Activated CD8-positive, alpha-beta memory T cell treated with anti-CD3 and anti-CD28 coated beads for 48 hours (primary cell): ENCODE measurements around the gene OR10AD1.
"Not testable (repeated sequence)": the region's sequence is repeated elsewhere in the genome, so short reads cannot be mapped to it uniquely, and the experiment has no call there.

ENCODE experiments used
- DNase-seq, 3 experiments: peaks; one replicate each; pipeline ENCODE4 v3.0.0-alpha.2; 2020; ENCODE audit warnings: low read depth in 2 of 3, low spot score in 2 of 3

The OR10AD1 gene, protein sequence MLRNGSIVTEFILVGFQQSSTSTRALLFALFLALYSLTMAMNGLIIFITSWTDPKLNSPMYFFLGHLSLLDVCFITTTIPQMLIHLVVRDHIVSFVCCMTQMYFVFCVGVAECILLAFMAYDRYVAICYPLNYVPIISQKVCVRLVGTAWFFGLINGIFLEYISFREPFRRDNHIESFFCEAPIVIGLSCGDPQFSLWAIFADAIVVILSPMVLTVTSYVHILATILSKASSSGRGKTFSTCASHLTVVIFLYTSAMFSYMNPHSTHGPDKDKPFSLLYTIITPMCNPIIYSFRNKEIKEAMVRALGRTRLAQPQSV

DNA sequence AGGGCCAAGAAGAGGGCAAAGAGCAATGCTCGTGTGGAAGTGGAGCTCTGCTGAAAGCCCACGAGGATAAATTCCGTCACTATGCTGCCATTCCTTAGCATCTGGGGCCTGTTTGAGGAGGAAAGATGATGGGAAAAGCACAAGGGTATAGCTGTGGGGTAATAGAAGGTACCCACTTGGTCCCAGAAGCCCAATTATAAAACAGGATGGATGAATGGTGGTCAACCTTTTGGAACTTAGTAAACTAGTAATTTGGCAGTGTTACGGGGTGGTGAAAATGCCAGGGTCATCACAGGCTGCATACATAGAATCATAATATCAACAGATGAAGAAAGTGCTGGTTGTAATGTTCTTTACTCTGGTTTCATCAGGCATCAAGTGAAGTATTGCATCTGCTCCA, at the start of gene OR10AD1:
TSS of gene OR10AD1 (minus strand) at position 101 of the 400 bp plus-strand sequence. CDS start at position 101, 0 bp downstream.
- DNase-seq: no peak

DNA sequence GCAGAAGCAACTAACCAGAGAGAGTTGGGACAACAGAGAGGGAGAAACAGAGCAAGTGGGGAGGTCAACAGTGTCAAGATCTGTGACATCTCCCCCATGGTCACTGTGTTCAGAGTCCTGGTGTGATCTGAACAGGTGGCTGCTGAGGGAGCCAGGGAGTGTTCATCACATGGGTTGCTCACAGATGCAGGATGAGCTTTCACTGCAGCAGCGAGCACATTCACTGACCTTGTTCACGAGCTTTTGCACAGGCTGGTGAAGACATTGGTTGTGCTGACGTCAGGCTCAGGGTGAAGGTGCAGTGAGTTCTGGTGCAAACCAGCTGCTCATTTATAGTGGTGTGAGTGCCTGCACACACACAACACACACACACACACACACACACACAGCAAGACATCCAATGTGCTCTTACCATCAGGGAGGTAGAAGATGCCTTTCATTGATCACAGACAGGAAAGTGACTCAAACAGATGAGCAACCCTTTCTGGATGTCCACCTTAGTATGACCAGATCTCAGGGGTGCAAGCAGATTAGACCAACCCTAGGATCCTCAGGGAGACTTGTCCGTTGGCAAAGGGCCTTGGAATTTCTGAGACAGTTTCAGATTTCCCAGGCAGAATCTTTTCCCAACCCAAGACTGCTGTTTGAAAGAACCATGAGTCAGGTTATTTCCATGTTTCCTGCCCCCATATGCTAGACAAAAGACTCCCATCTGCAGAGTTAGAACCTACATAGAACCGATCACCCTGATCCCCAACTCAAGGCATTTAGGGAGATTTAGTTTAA, 44.3 kb upstream of the OR10AD1 start:
- no peak for DNase-seq

DNA sequence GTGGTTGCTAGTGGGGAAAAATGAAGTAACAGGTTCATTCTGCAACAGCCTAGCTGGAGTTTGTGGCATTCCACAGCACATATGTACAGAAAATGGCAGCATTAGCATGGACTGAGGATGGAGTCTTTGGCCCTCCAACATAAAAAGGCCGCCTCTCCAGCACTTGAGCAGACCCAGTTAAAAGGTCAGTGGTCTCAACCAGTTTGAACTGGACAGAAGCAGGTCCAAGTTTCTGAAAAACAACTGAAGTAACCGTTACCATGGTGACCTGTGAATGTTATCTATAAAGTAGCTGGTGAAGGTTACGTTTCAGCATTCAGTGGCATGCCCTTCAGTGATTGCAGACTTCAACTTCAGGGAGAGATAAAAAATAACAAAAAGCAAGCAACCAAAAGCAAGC, 34.1 kb upstream of the OR10AD1 start:
- no peak for DNase-seq

DNA sequence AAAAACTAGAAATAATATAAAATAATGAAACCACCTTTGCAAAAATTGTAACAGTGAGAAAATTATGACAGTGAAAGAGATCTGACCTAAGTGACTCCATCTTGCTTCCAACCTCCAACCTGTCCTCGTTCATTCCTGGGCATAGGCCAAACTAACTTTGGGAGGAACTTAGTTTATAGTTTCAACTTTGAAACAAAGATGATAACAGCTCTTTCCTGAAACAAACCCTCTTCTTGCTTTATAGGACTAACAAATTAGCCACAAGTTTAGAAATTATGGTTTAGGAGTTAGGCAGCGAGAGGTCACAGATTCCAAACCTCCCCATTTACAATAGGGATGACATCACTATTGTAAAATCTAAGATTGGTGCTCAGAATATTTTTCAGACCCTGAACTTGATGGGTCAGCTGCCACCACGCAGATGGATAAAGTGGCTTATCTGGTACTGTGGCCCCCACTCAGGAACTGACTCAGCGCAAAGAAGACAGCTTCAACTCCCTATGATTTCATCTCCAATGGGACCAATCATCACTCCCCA, 32.8 kb upstream of the OR10AD1 start:
- no peak for DNase-seq

DNA sequence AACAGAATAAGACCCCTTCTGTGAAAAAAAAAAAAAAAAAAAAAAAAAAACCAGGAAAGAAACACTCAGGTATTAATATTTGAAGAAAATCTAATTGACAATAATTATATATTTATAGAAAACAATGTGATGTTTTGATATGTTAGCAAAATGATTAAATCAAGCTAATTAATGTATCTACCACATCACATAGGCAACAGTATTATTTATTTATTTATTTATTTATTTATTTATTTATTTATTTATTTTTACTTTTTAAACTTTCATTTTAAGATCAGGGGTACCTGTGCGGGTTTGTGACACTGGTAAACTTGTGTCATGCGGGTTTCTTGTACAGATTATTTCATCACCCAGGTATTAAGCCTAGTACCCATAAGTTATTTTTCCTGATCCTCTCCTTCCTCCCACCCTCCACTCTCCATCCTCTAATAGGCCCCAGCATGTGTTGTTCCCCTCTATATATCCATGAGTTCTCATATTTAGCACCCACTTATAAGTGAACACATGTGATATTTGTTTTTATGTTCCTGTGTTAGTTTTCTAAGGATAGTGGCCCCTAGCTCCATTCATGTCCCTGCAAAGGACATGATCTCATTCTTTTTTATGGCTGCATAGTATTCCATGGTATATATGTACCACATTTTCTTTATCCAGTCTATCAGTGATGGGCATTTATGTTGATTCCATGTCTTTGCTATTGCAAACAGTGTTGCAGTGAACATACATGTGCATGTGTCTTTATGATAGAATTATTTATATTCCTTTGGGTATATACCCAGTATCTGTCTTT, 28.3 kb upstream of the OR10AD1 start:
- not testable (repeated sequence) for DNase-seq

DNA sequence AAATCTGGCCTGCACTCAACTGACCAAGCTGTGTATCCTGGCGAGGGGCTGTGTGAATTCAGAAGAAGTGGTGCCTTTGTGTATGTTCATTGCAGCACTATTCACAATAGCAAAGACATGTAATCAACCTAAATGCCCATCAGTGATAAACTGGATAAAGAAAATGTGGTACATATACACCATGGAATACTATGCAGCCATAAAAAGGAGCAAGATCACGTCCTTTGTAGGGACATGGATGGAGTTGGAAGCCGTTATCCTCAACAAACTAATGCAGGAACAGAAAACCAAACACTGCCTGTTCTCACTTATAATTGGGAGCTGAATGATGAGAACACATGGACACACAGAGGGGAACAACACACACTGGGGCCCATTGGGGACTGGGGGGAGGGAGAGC, 21.4 kb upstream of the OR10AD1 start:
- DNase-seq: not testable (repeated sequence)

DNA sequence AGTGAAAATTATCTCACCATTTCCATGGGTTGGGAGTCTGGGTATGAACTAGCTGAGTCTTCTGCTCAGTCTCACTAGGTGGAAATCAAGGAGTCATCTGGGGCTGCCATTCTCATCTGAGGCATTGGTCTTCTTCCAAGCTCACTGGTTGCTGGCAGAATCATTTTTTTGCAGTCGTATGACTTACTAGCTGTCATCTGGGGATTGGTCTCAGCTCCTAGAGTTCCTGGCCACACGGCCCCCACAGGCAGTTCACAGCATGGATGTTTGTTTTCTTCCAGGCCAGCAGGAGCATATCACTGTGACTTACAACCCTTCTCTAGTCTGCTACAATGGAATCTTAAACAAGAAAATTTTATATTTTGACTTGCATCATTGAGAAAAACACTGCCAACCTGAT, 18.6 kb upstream of the OR10AD1 start:
- DNase-seq: no peak

DNA sequence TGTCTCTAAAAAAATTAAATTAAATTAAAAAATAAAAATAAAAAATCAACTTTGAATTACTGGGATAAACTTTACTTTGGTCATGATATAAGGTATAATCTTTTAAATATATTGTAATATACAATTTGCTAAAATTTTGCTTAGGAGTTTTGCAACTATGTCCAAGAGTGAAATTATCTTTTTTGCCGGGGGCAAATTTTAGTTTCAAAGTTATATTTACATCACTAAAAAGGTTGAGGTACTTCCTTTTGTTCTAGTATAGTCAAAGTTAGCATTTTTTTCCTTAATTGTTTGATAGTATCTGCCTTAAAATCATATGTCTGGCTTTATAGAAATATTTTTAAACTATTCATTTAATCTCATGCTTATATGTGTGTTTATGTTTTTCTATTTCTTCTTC, 17.6 kb upstream of the OR10AD1 start:
- DNase-seq: no peak

DNA sequence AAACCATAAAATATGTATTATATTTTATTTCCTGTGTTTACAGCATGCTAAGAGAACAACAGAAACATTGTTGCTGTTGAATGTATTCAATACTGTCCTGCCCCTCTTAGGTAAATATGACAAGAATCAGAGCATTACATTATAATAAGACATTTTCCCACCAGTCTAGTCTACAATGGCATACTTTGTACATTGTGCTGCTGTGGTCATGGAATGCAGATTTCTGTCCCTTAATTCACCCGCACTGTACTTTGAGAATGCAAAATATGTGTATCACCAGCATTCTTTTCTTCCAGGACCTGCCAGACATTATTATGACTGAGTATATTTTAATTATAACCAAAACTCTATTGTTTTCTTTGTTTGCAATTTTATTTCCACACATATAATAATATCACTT, 16.5 kb upstream of the OR10AD1 start:
- DNase-seq: no peak

DNA sequence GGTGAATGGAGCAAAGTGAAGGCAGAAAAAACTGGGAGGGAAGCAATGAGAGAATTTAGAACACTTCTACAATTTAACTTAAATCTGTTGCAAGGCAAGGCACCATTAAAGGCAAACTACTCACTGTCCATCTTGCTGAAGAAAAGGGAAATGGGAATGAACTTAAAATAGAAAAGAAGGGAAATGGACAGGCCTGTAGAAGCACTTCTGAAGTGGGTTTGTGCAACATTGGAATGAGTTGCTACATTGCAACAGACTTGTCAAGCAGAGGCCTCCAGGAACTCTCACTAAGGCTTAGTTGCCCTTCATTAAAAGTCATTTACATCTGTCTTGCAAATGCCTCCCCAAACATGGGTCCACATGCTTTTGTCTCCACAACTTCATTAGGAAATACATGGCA, 13.7 kb upstream of the OR10AD1 start:
- DNase-seq: no peak

DNA sequence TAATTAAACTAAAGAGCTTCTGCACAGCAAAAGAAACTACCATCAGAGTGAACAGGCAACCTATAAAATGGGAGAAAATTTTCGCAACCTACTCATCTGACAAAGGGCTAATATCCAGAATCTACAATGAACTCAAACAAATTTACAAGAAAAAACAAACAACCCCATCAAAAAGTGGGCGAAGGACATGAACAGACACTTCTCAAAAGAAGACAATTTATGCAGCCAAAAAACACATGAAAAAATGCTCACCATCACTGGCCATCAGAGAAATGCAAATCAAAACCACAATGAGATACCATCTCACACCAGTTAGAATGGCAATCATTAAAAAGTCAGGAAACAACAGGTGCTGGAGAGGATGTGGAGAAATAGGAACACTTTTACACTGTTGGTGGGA, 6.4 kb upstream of the OR10AD1 start:
- DNase-seq: not testable (repeated sequence)

DNA sequence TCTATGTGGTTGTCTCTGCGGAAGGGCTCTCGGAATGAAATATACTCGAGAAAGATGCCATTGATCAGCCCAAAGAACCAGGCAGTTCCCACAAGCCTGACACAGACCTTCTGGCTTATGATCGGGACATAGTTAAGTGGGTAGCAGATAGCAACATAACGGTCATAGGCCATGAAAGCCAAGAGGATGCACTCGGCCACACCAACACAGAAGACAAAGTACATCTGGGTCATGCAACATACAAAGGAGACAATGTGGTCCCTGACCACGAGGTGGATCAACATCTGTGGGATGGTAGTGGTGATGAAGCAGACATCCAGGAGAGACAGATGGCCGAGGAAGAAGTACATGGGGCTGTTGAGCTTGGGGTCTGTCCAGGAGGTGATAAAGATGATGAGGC, 326 bp downstream of the OR10AD1 start:
- DNase-seq: no peak

DNA sequence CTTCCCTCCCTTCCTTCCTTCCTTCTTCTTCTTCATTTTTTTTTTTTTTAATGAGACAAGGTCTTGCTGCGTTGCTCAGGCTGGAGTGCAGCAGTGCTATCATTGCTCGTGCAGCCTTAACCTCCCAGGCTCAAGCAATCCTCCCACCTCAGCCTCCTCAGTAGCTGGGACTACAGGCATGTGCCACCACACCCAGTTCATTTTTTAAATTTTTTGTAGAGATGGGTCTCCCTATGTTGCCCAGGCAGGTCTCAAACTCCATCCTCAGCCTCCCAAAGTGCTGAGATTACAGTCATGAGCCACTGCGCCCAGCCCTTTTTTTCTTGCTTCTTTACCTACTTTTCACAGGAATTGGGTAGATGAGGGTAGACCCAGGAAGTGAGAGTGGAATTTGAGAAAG, 1.6 kb downstream of the OR10AD1 start:
- no peak for DNase-seq

DNA sequence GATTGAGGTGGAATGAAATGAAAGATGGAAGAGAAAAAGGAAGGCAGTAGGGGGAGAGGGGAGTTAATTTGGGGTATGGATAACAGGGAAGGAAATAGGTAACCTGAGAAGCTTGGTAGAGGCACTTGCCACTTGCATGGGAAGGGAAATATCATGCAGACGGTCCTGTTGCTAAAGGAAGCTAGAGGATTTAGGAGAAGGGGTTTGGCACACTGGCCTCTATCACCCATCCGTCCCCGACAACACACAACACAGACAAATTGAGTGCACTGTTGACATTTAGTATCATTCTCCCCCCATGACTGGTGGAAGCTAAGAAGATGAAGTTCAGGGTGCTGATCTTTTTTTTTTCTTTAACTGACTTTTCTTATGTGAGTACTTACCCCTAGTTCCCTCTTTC, 2.0 kb downstream of the OR10AD1 start:
- no peak for DNase-seq

DNA sequence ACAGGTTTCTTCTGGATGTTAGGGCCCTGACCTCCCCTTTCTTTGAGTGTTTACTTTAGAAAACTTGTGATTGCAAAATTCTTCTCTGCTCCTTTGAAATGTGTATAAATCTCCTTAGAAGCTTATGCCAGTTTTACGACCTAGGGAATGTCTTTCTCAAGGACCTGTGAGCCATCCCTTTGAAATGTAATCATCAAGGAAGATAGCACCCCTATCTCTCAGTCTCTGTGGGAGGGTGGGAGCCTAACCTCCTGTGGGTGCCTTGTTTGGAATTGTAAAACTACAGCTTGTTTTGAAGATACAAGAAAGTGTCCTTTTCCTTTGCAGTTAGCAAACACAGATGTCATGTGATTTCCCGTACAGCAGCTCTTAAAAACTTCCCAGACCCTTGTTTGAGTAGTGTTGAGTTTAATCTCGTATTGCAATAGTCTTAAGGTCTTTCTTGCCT, 3.3 kb downstream of the OR10AD1 start:
- DNase-seq: no peak

DNA sequence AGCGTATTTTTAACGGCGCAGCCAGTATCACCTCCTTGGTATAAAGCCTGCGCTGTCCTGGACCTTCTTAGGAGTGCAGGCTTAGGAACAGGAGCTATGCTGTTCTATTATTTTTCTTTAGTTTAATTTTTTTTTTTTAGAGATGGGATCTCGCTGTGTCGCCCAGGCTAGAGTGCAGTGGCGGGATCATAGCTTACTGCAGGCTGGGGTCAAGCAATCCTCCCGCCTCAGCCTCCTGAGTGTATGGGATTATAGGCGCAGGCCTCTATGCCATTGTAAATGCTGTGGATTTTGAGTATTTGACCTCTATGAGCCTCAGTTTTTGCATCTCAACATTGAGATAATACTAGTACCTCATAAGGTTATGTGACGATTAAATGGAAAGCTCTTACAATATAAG, 4.1 kb downstream of the OR10AD1 start:
- DNase-seq: no peak

DNA sequence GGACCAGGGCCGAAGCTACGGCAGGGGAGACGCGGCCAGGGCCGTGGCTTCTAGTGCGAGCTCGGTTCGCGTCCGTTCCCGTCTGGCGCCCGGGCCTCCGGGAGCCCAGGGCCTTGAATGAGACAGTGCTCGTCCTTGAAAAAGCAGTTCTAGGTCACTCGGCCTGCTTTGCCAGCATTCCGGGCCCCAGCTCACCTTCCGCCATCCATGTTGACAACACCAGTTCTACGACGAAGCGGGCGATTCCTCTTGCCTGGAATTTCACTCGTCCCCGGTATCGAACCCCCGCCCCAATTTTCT, 4.5 kb downstream of the OR10AD1 start:
- DNase-seq: no peak

DNA sequence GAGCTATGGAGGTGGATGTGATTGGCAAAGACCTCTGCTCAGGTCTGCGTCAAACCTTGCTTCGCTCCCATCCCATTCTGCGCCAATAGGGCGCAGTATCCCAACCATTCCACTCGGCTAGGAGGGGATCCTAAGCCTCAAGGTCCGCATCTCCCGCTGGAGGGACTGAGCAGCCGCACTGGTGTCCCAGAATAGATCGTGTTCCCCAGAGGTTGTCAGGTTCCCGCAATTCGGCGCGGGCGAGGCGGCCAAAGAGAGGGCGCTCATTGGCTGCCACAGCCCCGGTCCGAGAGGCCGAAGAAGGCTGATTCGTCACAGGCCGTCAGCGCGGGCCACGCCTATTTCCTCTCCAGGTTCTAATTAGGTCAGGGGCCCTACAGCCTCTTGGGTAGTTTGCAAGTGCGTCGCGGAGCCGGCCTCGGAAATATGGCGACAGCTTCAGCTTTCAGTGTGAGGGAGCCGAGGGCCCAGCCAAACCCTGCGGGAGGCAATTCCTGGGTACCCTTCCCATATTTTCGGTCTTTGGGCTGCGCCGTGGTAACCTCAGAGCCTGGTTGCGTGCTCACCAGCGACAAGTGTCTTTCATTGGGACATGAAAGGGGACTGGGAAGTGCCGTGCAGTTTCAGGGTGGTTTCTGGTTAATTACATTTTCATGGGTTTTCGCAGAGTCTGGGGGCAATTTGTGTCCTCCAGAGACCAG, 5.0 kb downstream of the OR10AD1 start:
- DNase-seq: peak; percentile 76 to 84 (median 81)

DNA sequence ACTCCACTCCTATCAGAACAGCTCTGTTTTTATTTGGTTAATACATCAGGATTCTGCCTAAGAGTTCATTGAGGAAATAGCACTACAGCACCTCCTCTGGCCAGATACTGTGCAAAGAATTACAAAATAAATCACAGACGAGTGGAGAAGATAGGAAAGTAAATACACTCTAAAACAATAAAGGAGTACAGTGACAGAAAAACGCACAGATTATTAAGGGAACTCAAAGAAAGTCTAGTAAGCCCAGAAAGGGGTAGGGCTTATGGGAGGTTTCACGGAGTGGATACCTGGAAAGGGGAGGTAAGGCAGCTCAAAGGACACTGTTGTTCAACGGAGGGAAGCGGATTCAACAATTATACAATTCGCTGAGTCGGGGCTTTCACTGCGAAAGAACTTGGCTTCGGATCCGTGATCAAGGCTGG, 5.5 kb downstream of the OR10AD1 start:
- no peak for DNase-seq

DNA sequence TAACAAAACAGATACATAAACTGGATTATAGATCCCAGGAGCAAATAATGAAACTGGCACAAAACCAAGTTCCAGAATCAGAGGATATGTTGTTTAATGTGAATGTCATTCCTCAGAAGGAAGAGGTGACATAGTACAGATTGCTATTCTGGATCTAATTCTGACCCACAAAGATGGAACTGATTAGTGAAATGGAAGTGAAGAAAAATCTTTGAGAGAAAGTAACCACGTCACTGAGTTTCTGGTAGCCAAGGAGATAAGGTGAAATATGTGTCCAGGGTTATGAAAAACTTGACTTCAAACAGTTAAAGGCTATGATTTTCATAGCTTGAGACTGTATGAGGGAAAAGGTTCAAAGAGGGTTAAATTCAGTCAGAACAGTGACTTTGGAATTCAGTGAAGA, 8.3 kb downstream of the OR10AD1 start:
- no peak for DNase-seq

DNA sequence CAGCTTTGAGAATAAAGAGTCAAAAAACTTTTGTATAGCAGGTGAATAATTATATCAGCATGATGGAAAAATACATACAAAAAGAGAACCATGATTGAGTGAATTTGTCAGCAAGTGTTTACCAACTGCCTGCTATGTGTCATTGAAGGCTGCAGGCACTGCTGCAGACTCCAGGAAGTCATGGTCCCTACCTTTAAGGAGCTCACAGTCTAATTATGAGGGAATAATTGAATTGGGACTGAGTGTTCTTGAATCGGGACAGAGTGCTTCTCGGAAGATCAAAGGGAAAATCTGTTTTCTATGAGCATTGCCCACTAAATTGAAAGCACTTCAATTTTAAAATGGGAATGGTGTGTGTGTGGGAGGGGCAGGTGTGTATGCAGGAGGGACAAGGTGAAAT, 9.5 kb downstream of the OR10AD1 start:
- DNase-seq: no peak
